ENCODE measurements around the gene SMIM28.

The SMIM28 gene

GRCh38 chr6:138377844-138378243, at the start of gene SMIM28:
TSS of gene SMIM28 (plus strand) at chr6:138377905. CDS start at chr6:138378073, 168 bp downstream.
- no peak within 1 kb of the TSS for H3K27ac Mint-ChIP-seq
- peaks cover 17% of the 10 kb centered on the region for H3K27me3 Mint-ChIP-seq (ENCODE audit: low read depth)
- H3K36me3 Mint-ChIP-seq (ENCODE audit: low read depth), result no peaks in the 10 kb centered on the region
- no peaks in the 10 kb centered on the region for H3K4me1 Mint-ChIP-seq (ENCODE audit: low read depth)
- no peaks in the 10 kb centered on the region for H3K9me3 Mint-ChIP-seq
- H3K4me3 Mint-ChIP-seq, result no peak within 1 kb of the TSS
- DNase-seq (ENCODE audit: low spot score), result no peak

- Mint-ChIP-seq H3K9me3 (no peaks in the 10 kb centered on the region), H3K4me3 (no peak overlapping the region), H3K4me1 (ENCODE audit: low read depth) (no peaks in the 10 kb centered on the region), H3K27me3 (ENCODE audit: low read depth) (peaks cover 3% of the 10 kb centered on the region), H3K36me3 (ENCODE audit: low read depth) (no peaks in the 10 kb centered on the region), H3K27ac (no peak overlapping the region)
- no peak for DNase-seq (ENCODE audit: low spot score)
Measured at GRCh38 chr6:138328210-138328609, 49.5 kb upstream of the SMIM28 start.

GRCh38 chr6:138330763-138331162, 46.9 kb upstream of the SMIM28 start:
- DNase-seq (ENCODE audit: low spot score), result no peak
- Mint-ChIP-seq H3K9me3 (no peaks in the 10 kb centered on the region), H3K4me3 (no peak overlapping the region), H3K27ac (no peak overlapping the region), H3K4me1 (ENCODE audit: low read depth) (no peaks in the 10 kb centered on the region), H3K36me3 (ENCODE audit: low read depth) (no peaks in the 10 kb centered on the region), H3K27me3 (ENCODE audit: low read depth) (peaks cover 3% of the 10 kb centered on the region)

GRCh38 chr6:138331444-138331843, 46.3 kb upstream of the SMIM28 start:
- Mint-ChIP-seq H3K9me3 (no peaks in the 10 kb centered on the region), H3K27me3 (ENCODE audit: low read depth) (peaks cover 3% of the 10 kb centered on the region), H3K36me3 (ENCODE audit: low read depth) (no peaks in the 10 kb centered on the region), H3K4me1 (ENCODE audit: low read depth) (no peaks in the 10 kb centered on the region), H3K4me3 (no peak overlapping the region), H3K27ac (no peak overlapping the region)
- DNase-seq (ENCODE audit: low spot score), result no peak

- Mint-ChIP-seq H3K27ac (no peak overlapping the region), H3K36me3 (ENCODE audit: low read depth) (no peaks in the 10 kb centered on the region), H3K4me1 (ENCODE audit: low read depth) (no peaks in the 10 kb centered on the region), H3K4me3 (no peak overlapping the region), H3K27me3 (ENCODE audit: low read depth) (peaks cover 3% of the 10 kb centered on the region), H3K9me3 (no peaks in the 10 kb centered on the region)
- DNase-seq (ENCODE audit: low spot score), result no peak
Measured at GRCh38 chr6:138331984-138332383, 45.7 kb upstream of the SMIM28 start.

- Mint-ChIP-seq H3K9me3 (no peaks in the 10 kb centered on the region), H3K27me3 (ENCODE audit: low read depth) (peaks cover 3% of the 10 kb centered on the region), H3K4me3 (no peak overlapping the region), H3K36me3 (ENCODE audit: low read depth) (no peaks in the 10 kb centered on the region), H3K27ac (no peak overlapping the region), H3K4me1 (ENCODE audit: low read depth) (no peaks in the 10 kb centered on the region)
- no peak for DNase-seq (ENCODE audit: low spot score)
Measured at GRCh38 chr6:138334000-138334399, 43.7 kb upstream of the SMIM28 start.

GRCh38 chr6:138334963-138335362, 42.7 kb upstream of the SMIM28 start:
- Mint-ChIP-seq H3K27me3 (ENCODE audit: low read depth) (peaks cover 8% of the 10 kb centered on the region), H3K27ac (no peak overlapping the region), H3K4me1 (ENCODE audit: low read depth) (no peaks in the 10 kb centered on the region), H3K9me3 (no peaks in the 10 kb centered on the region), H3K4me3 (no peak overlapping the region), H3K36me3 (ENCODE audit: low read depth) (no peaks in the 10 kb centered on the region)
- DNase-seq (ENCODE audit: low spot score), result no peak

- peaks cover 10% of the 10 kb centered on the region for H3K27me3 Mint-ChIP-seq (ENCODE audit: low read depth)
- DNase-seq (ENCODE audit: low spot score), result no peak
- H3K4me1 Mint-ChIP-seq (ENCODE audit: low read depth), result no peaks in the 10 kb centered on the region
- no peak overlapping the region for H3K4me3 Mint-ChIP-seq
- H3K27ac Mint-ChIP-seq, result no peak overlapping the region
- H3K9me3 Mint-ChIP-seq, result no peaks in the 10 kb centered on the region
- H3K36me3 Mint-ChIP-seq (ENCODE audit: low read depth), result no peaks in the 10 kb centered on the region
Measured at GRCh38 chr6:138336221-138336620, 41.5 kb upstream of the SMIM28 start.

GRCh38 chr6:138337076-138337475, 40.6 kb upstream of the SMIM28 start:
- Mint-ChIP-seq H3K4me1 (ENCODE audit: low read depth) (no peaks in the 10 kb centered on the region), H3K9me3 (no peaks in the 10 kb centered on the region), H3K27me3 (ENCODE audit: low read depth) (peaks cover 11% of the 10 kb centered on the region), H3K27ac (no peak overlapping the region), H3K36me3 (ENCODE audit: low read depth) (no peaks in the 10 kb centered on the region), H3K4me3 (no peak overlapping the region)
- DNase-seq (ENCODE audit: low spot score), result no peak

GRCh38 chr6:138339024-138339423, 38.7 kb upstream of the SMIM28 start:
- Mint-ChIP-seq H3K36me3 (ENCODE audit: low read depth) (no peaks in the 10 kb centered on the region), H3K27me3 (ENCODE audit: low read depth) (peaks cover 19% of the 10 kb centered on the region), H3K4me1 (ENCODE audit: low read depth) (no peaks in the 10 kb centered on the region), H3K9me3 (no peaks in the 10 kb centered on the region), H3K4me3 (no peak overlapping the region), H3K27ac (no peak overlapping the region)
- no peak for DNase-seq (ENCODE audit: low spot score)

- H3K9me3 Mint-ChIP-seq, result no peaks in the 10 kb centered on the region
- no peak overlapping the region for H3K27ac Mint-ChIP-seq
Measured at GRCh38 chr6:138341176-138341575, 36.5 kb upstream of the SMIM28 start.

GRCh38 chr6:138343112-138343511, 34.6 kb upstream of the SMIM28 start:
- Mint-ChIP-seq H3K36me3 (ENCODE audit: low read depth) (no peaks in the 10 kb centered on the region), H3K27ac (no peak overlapping the region), H3K4me3 (no peak overlapping the region), H3K4me1 (ENCODE audit: low read depth) (no peaks in the 10 kb centered on the region), H3K27me3 (ENCODE audit: low read depth) (peaks cover 28% of the 10 kb centered on the region), H3K9me3 (no peaks in the 10 kb centered on the region)
- no peak for DNase-seq (ENCODE audit: low spot score)

More at GRCh38 chr6:138341176-138341575, 36.5 kb upstream of the SMIM28 start:
- Mint-ChIP-seq H3K4me1 (ENCODE audit: low read depth) (no peaks in the 10 kb centered on the region), H3K36me3 (ENCODE audit: low read depth) (no peaks in the 10 kb centered on the region), H3K4me3 (no peak overlapping the region), H3K27me3 (ENCODE audit: low read depth) (peaks cover 22% of the 10 kb centered on the region)
- no peak for DNase-seq (ENCODE audit: low spot score)

- no peaks in the 10 kb centered on the region for H3K4me1 Mint-ChIP-seq (ENCODE audit: low read depth)
- no peak overlapping the region for H3K4me3 Mint-ChIP-seq
- no peak for DNase-seq (ENCODE audit: low spot score)
- H3K36me3 Mint-ChIP-seq (ENCODE audit: low read depth), result no peaks in the 10 kb centered on the region
- H3K27me3 Mint-ChIP-seq (ENCODE audit: low read depth), result peaks cover 28% of the 10 kb centered on the region
- no peaks in the 10 kb centered on the region for H3K9me3 Mint-ChIP-seq
- no peak overlapping the region for H3K27ac Mint-ChIP-seq
Measured at GRCh38 chr6:138345565-138346285, 32.0 kb upstream of the SMIM28 start.

- no peak overlapping the region for H3K4me3 Mint-ChIP-seq
- no peak for DNase-seq (ENCODE audit: low spot score)
- no peaks in the 10 kb centered on the region for H3K9me3 Mint-ChIP-seq
- H3K27me3 Mint-ChIP-seq (ENCODE audit: low read depth), result peaks cover 24% of the 10 kb centered on the region
- no peaks in the 10 kb centered on the region for H3K36me3 Mint-ChIP-seq (ENCODE audit: low read depth)
- H3K4me1 Mint-ChIP-seq (ENCODE audit: low read depth), result no peaks in the 10 kb centered on the region
- no peak overlapping the region for H3K27ac Mint-ChIP-seq
Measured at GRCh38 chr6:138346302-138347195, 31.2 kb upstream of the SMIM28 start.
